ENCODE results near the gene OR4D10.

- TF ChIP-seq GATA2 (IDR thresholded peaks at IDR 0.05; ENCODE audit: low read depth, low read length) (no peak), GATA3 (IDR thresholded peaks at IDR 0.05; ENCODE audit: low read depth, low read length) (no peak)
Measured at GRCh38 chr11:59479906-59480305, 6.8 kb downstream of the OR4D10 start.
